Keratinocyte (primary cell): ENCODE data around the gene WDFY2. TPM values are rescaled to one million over a fixed set of nuclear protein-coding genes. Genes with fewer than 3 reads are reported as not detected.

Experiments used
- DNase-seq: peaks from one replicate; pipeline ENCODE4 v3.0.0-alpha.2; 2011; ENCODE audit warnings: low read depth, missing footprints, low spot score
- FAIRE-seq: peaks from 2 replicates; lab custom pipeline; 2011; peaks lifted over from hg19 to GRCh38; lab: Jason Lieb, UNC
- H2AFZ ChIP-seq: 2 replicates; pipeline ENCODE4 v1.6.0; 2012; ENCODE audit warnings: low read length, control low read depth, inconsistent platforms; ENCODE audit not compliant: control insufficient read depth
- H3K27ac ChIP-seq: 2 replicates; pipeline ENCODE4 v1.5.1; 2011; ENCODE audit warnings: low read length; ENCODE audit not compliant: control insufficient read depth, insufficient read depth
- H3K27me3 ChIP-seq: 3 replicates; pipeline ENCODE4 v1.6.0; 2011; ENCODE audit warnings: low read length; ENCODE audit not compliant: control insufficient read depth, insufficient read depth; ENCODE audit errors: extremely low read depth
- H3K36me3 ChIP-seq, 2 experiments: 2 replicates in 1 of 2; 3 replicates in 1 of 2; pipeline ENCODE4 v1.5.1; 2011; ENCODE audit warnings: low read length in 2 of 2, mild to moderate bottlenecking in 1 of 2; ENCODE audit not compliant: control insufficient read depth in 2 of 2, insufficient read depth in 2 of 2; ENCODE audit errors: extremely low read depth in 1 of 2
- H3K4me1 ChIP-seq: 3 replicates; pipeline ENCODE4 v1.5.1; 2011; ENCODE audit warnings: low read length; ENCODE audit not compliant: control insufficient read depth, insufficient read depth; ENCODE audit errors: extremely low read depth
- H3K4me2 ChIP-seq: 3 replicates; pipeline ENCODE4 v1.6.0; 2011; ENCODE audit warnings: low read depth, low read length; ENCODE audit not compliant: control insufficient read depth, insufficient read depth; ENCODE audit errors: extremely low read depth
- H3K4me3 ChIP-seq, 3 experiments: fragments of 200-600 bp in 1 of 3; sonication (generic) in 1 of 3; 2 replicates in 2 of 3; 3 replicates in 1 of 3; pipeline ENCODE4 v1.5.1; 2011 to 2016; ENCODE audit warnings: low read length in 3 of 3, mild to moderate bottlenecking in 3 of 3, control low read depth in 2 of 3, inconsistent platforms in 1 of 3, low read depth in 1 of 3, mixed read lengths in 1 of 3, mixed run types in 1 of 3, moderate library complexity in 1 of 3; ENCODE audit not compliant: control insufficient read depth in 2 of 3, insufficient read depth in 2 of 3; ENCODE audit errors: extremely low read depth in 1 of 3
- H3K79me2 ChIP-seq: 2 replicates; pipeline ENCODE4 v1.6.0; 2012; ENCODE audit warnings: low read length; ENCODE audit not compliant: control insufficient read depth, insufficient read depth
- H3K9ac ChIP-seq: 3 replicates; pipeline ENCODE4 v1.6.0; 2011; ENCODE audit warnings: low read length; ENCODE audit not compliant: control insufficient read depth, insufficient read depth; ENCODE audit errors: extremely low read depth
- H3K9me1 ChIP-seq: 3 replicates; pipeline ENCODE4 v1.6.0; 2011; ENCODE audit warnings: low read length; ENCODE audit not compliant: control insufficient read depth, insufficient read depth; ENCODE audit errors: extremely low read depth
- H3K9me3 ChIP-seq: 2 replicates; pipeline ENCODE4 v1.5.1; 2012; ENCODE audit warnings: low read depth, low read length; ENCODE audit not compliant: control insufficient read depth
- H4K20me1 ChIP-seq: 3 replicates; pipeline ENCODE4 v1.6.0; 2011; ENCODE audit warnings: low read length; ENCODE audit not compliant: control insufficient read depth, insufficient read depth; ENCODE audit errors: extremely low read depth
- CTCF ChIP-seq, 3 experiments: IDR thresholded peaks in 1 of 3; conservative IDR thresholded peaks in 1 of 3; optimal IDR thresholded peaks in 1 of 3; 2 replicates in 2 of 3; 3 replicates in 1 of 3; pipeline versions ENCODE3 to v1.5.1; 2011; ENCODE audit warnings: low read length in 3 of 3, mild to moderate bottlenecking in 3 of 3, moderate library complexity in 2 of 3, control low read depth in 1 of 3, inconsistent platforms in 1 of 3; ENCODE audit not compliant: insufficient read depth in 2 of 3; ENCODE audit errors: extremely low read depth in 1 of 3
- EZH2 ChIP-seq: IDR thresholded peaks from one replicate; pipeline ENCODE4 v1.6.1; 2012; ENCODE audit warnings: inconsistent platforms, mild to moderate bottlenecking, low read length, moderate library complexity
- dilution Hi-C: fragments of 300-500 bp; cut with MboI; formaldehyde crosslinking; loops from one replicate; pipeline ENCODE4 v1.7.0; 2020; ENCODE audit warnings: low sequenced_read_pairs; ENCODE audit not compliant: extremely low pct_ligation_motif_present
- polyA plus RNA-seq, 5 experiments: library from polyadenylated mRNA; depleted of rRNA in 3 of 5; stranded (reverse) in 3 of 5; stranded (forward) in 1 of 5; unstranded in 1 of 5; fragments of >200 nt; gene quantifications; 1 replicate in 1 of 5; 2 replicates in 3 of 5; 3 replicates in 1 of 5; pipeline versions ENCODE4 v1.2.1 to v1.2.3, GENCODE V29; 2011 to 2012; ENCODE audit warnings: missing spikeins in 2 of 5, low read depth in 1 of 5, low replicate concordance in 1 of 5

Gene WDFY2
- polyA plus RNA-seq, 1 donor (not counting 4 experiments of a cell fraction or from before 2014, with no cell fraction given): 18.6 TPM

DNA sequence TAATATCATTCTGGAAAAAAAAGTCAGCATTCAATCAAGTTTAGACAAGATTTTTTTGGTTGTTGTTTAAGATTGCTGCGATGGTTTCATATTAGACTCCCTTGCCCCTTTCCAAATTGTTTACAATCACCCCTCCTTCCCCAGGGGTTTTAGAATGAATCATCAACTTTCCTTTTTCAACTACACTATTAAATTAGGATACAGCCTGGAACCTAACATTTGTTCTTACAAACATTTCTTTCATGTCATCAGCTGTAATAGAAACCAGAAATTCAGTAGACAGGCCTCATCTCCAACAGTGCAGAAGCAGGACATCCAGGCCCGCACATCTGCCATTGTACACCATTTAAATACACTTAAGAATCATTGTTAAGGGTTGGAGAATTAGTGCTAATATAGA, 44.4 kb upstream of the WDFY2 start:
- dilution Hi-C loops: no loop called here
- no peaks in the 10 kb centered on the region for H3K27me3 ChIP-seq
- FAIRE-seq (peak; percentile 36), DNase-seq (no peak)
- H2AFZ ChIP-seq: peak overlapping the region; percentile 72
- H3K9me3 ChIP-seq: no peaks in the 10 kb centered on the region
- H4K20me1 ChIP-seq: no peaks in the 10 kb centered on the region
- no peak for TF ChIP-seq EZH2
- TF ChIP-seq CTCF (optimal IDR thresholded peaks at IDR 0.05 in 1 of 3, IDR thresholded peaks at IDR 0.05 in 1 of 3, conservative IDR thresholded peaks at IDR 0.05 in 1 of 3; ENCODE audit: extremely low read depth in 1 of 3, insufficient read depth in 2 of 3, low read length in 3 of 3): no peak
- H3K4me3 ChIP-seq: no peak overlapping the region
- peak overlapping the region; percentile 54 for H3K4me2 ChIP-seq
- peak overlapping the region; percentile 13 for H3K27ac ChIP-seq
- H3K79me2 ChIP-seq: no peaks in the 10 kb centered on the region
- H3K36me3 ChIP-seq: no peaks in the 10 kb centered on the region
- H3K9me1 ChIP-seq: no peaks in the 10 kb centered on the region
- H3K4me1 ChIP-seq: peaks cover 21% of the 10 kb centered on the region
- no peak overlapping the region for H3K9ac ChIP-seq

DNA sequence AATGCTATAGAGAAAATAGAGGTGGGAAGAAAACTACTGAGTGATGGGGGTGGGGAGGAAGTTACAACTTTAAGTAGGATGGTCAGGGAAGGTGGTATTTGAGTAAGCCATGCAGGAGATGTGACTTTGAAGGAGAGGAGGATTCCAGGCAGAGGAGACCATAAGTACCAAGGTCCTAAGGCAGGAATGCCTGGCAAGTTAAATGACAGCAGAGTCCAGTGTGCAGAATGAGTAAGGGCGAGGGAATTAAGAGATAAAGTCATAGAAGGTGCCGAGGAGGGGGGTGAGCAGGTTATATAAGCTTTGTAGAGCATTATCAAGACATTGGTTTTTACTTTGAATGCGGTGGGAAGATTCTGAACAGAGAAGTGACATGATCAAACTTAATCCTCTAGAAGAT, 43.2 kb upstream of the WDFY2 start:
- Histone ChIP-seq H3K27me3 (no peaks in the 10 kb centered on the region), H3K27ac (no peak overlapping the region), H3K4me3 (no peak overlapping the region), H3K4me2 (no peak overlapping the region), H2AFZ (no peak overlapping the region), H3K36me3 (no peaks in the 10 kb centered on the region), H3K79me2 (no peaks in the 10 kb centered on the region), H3K9me3 (no peaks in the 10 kb centered on the region), H4K20me1 (no peaks in the 10 kb centered on the region), H3K9me1 (no peaks in the 10 kb centered on the region), H3K9ac (no peak overlapping the region), H3K4me1 (peaks cover 21% of the 10 kb centered on the region)
- dilution Hi-C loops: no loop called here
- DNase-seq (no peak), FAIRE-seq (no peak)
- TF ChIP-seq EZH2 (no peak), CTCF (optimal IDR thresholded peaks at IDR 0.05 in 1 of 3, IDR thresholded peaks at IDR 0.05 in 1 of 3, conservative IDR thresholded peaks at IDR 0.05 in 1 of 3; ENCODE audit: extremely low read depth in 1 of 3, insufficient read depth in 2 of 3, low read length in 3 of 3) (no peak)
